GM21786 (cell line): ENCODE data around the gene UTS2B.
A peak's percentile ranks its signal among the peaks of the same experiment; 100 is the strongest.

ENCODE experiments used
- ATAC-seq: cut with Tn5 transposase; IDR thresholded peaks from one replicate; pipeline ENCODE4 v1.9.1; 2021; ENCODE audit not compliant: unreplicated experiment

The UTS2B gene

DNA sequence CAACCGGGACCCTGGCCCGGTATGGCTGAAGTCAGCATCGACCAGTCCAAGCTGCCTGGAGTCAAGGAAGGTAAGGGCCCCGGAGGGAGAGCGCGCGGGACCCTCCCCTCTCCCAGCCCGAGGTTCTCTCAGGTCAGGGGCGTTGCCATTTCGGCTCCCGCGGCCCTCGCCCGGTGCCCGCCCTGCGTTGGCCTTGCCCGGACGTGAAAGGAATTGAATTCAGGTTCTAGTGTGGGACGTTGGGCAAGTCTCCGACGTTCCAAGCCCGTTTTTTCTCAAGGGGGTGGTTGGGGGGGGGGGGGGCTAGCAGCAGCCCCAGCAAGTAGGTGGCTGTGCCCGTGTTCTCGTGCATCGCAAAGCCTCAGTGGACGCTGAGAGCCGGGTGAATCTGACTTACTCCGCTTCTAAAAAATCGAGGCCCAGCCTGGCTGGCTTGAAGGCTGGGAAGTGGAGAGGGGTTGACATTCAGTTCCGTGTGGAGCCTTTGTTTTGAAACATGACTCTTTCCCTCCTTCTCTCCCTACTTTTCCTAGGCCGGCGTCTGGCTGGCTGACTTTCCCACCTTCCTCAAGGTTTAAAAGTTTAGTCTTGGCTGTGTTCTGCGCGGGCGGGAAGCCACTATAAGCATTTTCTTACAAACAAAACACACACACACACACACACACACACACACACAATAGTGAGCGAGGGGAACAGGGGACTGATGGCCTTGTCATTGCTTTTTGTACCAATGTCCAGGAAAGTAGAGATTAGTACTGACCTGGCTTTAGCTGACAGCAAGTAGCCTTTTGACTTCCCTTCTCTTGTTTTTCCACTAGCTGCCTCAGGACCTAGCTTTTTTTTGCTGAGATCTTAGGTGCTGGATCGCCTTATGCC is at the start of gene UTS2B:
Gene UTS2B, minus strand, starts transcription at position 873 of the 876 bp plus-strand sequence. CDS start 48,337 bp downstream, outside the sequence.
- ATAC-seq, result peak; percentile 14

DNA sequence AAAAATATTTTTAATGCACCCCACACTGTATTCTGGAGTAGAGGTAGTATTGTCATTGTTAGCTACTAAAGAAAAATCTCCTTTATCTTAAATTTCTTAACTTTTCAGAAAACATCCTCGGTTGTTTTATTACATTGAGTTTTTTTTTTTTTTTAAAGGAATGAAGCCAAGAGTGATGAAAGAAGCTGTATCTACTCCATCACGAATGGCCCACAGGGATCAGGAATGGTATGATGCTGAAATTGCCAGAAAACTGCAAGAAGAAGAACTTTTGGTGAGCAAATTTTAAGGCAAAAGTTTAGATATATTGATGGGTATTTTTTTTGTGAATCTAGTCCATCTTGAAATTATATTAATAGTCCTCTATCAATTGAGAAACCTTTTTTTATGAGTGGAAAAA is 49.7 kb upstream of the UTS2B start:
- no peak for ATAC-seq

GRCh38 chr3:191379446-191379845 is 49.1 kb upstream of the UTS2B start:
- no peak for ATAC-seq

DNA sequence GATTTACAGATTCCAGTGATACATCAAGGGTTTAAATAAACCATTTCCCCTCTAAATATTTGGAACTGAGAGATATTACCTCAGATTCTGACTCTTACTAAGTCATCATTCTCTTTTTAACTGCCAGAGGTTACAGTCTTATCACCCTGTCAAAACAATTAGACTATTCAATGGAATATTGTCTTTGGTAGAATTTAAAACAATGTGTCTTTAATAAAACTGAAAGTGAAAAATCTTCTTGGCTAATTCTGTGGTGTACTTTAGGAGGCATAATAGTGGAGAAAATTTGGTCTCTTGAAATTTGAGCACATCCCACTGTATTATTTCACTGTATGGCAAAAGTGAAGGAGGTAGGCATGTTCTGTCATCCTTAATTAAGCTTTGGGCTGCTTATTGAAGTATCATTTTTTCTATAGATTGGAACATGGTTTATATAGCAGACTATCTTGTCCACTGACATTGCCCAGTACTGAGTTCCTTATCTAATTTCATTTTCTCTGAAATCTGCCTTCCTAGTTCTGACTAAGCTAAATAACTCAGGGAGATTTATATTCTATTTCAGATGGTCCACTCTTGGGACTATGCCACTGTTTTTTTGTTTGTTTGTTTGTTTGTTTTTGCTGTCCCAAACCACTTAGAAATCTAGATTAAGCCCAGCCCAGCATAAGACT is 48.0 kb upstream of the UTS2B start:
- no peak for ATAC-seq

GRCh38 chr3:191376516-191377141 is 46.3 kb upstream of the UTS2B start:
- no peak for ATAC-seq

DNA sequence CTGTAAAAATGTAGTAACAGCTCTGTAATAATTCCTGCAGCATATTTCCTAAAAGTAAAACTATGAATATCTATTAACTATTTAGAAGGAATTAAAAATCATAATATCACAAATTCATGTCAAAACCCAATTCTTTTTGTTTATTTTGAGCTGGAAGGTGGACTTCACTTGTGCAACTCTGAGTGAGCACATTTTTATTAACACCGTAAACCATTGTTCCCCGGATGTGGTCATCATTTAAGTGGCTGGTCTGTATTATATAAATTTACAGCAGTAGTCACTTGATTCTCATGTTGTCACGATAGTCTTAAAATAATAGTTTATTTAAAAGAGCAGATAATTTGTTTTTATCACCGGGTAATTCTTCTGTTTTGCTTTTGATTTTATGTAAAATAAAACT is 43.0 kb upstream of the UTS2B start:
- ATAC-seq, result no peak

DNA sequence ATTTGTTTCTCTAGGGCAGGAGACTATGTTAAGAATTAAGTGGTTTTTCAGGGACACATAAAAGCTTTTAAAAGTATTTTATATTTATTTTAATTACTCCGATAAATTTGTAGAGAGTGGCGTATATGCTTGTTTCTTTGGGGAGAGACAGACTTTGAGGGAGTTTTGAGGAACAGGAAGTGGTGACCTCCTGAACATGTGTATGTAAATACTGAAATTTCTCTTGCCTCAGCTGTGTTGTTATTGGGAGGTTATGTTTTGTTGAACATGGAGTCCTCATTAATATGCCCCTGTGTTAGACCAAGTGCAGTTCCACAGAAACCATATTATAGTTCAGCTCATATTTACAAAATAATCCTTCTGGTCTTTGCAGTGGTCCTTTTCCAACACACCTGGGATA is 41.8 kb upstream of the UTS2B start:
- ATAC-seq, result no peak

DNA sequence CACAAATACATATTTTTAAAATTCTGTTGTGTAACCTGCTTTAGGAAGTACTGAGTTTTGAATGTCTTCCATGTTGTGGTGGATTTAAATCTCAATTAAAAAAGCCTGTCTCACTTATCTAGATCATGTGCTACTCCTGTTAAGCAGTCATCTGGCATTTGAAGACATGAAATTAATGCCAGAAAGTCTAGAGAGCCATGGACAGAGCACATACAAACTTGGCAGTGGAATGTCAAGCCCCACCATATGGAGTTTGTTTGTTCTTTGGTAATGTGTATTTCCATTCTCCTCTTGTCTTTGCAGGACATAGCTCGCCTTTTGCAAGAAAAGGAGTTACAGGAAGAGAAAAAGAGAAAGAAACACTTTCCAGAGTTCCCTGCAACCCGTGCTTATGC is 39.3 kb upstream of the UTS2B start:
- ATAC-seq, result no peak

- no peak for ATAC-seq
Measured at GRCh38 chr3:191368755-191369615, 38.7 kb upstream of the UTS2B start.

DNA sequence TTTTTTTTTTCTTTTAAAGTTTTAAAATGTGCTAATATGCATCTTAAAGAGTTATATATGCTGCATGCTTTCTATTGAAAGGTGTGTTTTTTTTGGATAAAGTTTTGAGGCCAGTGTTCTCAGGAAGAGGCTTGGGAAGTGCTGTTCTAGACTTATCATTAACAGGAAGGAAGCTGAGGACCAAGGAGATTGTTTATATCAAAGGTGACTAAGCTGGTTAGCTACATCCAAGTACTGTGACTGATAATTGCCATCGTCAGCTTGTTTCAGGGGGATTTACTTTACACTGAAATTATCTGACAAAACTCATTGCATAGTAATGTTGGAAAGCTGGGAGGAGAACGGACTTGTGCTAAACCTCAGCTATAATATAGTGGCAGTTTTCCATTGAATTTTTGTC is 36.3 kb upstream of the UTS2B start:
- ATAC-seq, result no peak

DNA sequence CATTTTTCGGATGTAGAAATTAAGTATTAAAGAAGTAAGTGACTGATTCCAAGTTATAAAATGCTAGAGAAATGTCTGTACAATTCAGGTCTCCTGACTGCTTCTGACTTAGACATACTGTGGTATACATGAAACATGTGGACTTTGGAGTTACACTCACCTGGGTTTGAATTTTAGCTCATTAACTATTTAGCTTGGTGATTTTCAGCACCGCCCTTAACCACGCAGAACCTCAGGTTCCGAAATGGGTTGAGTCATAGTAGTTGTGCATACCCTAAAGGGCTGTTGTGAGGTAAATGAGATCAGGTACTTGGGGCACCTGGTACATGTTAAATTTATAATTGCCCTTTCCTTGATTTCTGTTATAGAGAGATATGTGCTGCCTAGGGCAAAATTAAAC is 32.9 kb upstream of the UTS2B start:
- ATAC-seq, result no peak

DNA sequence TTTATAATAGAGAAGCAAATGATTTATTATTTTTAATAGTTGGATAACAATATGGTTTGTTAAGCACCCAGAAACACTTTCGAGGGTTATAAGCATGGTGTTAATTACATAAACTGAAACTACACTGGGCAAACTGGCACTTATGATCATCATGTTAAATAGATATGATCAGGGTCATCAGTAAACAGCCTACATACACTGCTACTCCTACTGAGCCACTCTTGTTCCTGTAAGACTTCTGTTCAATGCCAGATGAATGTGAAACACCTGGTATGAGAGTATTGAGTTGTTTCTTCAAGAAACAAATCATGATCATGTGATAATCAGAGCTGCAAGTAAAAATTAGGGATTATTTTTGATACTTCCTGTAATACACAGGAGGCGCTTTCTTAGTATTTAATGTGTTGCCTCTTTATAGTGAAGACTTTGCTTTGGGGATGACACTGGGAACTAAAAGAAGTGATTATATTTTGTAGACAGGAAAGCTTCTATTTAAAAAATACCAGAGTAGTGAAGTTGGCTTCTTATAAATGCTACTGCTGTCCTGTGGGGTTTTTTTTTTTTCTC is 32.3 kb upstream of the UTS2B start:
- no peak for ATAC-seq

DNA sequence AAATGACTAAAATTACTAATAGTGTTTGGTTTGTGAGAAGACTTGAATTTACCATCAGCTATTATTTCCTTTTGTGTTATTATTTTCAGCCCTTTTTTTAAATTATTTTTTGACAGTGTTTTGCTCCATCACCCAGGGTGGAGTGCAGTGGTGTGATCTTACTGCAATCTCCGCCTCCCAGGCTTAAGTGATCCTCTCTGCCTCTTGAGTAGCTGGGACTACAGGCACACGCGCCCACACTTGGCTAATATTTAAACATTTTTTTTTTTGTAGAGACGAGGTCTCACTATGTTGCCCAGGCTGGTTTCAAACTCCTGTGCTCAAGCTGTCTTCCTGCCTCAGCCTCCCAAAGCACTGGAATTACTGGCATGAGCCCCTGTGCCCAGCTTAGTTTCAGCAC is 31.7 kb upstream of the UTS2B start:
- ATAC-seq, result no peak

- ATAC-seq, result no peak
Measured at GRCh38 chr3:191361456-191361855, 31.1 kb upstream of the UTS2B start.

- ATAC-seq, result no peak
Measured at GRCh38 chr3:191360620-191361019, 30.3 kb upstream of the UTS2B start.

- ATAC-seq, result peak; percentile 30
Measured at GRCh38 chr3:191358929-191359328, 28.6 kb upstream of the UTS2B start.

DNA sequence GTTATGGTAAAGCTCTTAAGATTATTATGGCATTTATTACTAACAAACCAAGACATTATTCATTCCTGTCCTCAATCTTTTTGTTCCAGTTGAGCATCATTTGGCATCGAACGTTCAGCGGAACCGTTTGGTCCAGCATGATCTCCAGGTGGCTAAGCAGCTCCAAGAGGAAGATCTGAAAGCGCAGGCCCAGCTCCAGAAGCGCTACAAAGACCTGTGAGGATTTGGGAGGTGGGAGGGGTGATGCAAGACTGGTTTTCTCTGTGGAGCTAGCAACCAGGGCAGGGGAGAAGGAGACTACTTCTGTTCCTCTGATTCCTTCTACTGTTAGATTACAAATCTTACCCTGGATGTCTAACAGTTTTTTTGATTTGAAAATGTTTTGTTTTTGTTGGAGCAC is 27.6 kb upstream of the UTS2B start:
- ATAC-seq, result no peak

DNA sequence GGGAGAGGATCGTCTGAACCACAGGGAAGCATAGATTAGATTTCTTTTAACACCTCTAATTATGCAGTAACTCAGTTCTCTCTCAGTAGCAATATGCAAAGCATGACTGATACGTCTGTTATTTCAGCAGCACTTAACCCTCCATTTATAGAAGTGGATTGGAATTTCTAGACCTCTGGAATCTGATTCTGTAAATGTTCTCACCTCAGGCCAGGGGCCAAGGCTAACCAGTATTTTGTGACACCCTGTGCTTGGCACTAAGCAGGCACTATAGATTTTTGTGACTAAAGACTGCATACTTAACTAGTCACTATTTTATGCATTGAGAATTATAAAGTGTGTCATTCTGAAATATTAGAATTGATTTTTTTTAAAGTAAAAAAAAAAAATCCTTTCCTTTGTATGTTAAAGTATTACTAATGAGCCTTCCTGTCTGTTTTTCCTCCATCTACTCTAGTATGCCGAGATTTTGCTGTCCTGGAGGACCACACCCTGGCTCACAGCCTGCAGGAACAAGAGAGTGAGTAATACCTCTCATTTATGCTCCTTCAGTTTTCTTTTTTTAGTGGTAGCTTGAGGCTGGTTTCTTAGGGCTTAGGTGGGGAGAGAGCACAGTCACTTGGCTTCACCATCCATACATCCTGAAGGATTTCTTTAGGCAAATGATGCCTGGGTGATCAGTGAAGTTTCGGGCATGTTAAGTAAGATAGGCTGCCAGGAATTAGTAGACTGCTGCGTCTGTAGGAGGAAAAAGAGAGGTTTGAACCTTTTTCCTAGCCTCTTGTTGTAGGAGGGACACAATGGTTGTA is 26.5 kb upstream of the UTS2B start:
- no peak for ATAC-seq

DNA sequence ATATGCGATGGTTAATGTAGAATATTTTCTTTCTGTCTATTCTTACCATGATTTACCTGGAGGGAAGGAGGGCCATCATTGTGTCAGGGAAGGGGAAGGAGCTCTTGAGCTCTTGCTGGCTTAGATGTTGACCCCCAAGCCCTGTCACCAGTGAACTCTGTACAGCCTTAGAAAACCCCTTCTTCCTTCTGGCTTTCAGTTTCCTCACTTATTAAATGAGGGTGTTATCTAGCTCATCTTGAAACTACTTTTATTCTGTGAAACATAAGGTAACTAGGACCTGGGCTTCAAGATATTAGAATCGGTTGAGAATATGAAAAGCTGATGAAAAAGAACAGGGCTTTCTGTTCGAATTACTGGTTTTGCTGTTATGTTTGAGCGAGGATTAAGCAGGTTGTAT is 25.1 kb upstream of the UTS2B start:
- ATAC-seq, result peak; percentile 82
